Left forelimb (tissue), 1 donor: Measurements from ENCODE around the gene CTDP1.
A peak's percentile ranks its signal among the peaks of the same experiment; 100 is the strongest.

Experiments used
- DNase-seq: peaks from one replicate; pipeline ENCODE4 v3.0.0-alpha.2; 2018; ENCODE audit warnings: low spot score

Gene CTDP1

DNA sequence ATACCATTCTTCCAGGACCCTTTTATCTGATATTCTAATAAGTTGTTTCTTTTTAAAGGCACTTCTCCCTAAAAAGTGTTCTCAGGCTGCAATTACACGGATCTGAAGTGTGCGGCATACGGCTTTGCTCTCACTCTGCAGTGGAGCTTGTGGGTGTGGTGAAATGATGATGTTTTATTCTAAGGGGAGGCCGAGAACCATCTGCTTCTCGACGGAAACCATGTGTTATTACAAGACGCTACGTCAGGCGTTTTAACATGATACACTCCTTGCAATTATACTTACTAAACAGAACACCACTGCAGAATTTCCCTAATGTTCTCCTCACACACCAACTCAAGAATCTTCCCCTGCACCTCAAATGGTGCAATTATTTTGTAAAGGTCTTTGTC lies 34.9 kb upstream of the CTDP1 start:
- DNase-seq = no peak

DNA sequence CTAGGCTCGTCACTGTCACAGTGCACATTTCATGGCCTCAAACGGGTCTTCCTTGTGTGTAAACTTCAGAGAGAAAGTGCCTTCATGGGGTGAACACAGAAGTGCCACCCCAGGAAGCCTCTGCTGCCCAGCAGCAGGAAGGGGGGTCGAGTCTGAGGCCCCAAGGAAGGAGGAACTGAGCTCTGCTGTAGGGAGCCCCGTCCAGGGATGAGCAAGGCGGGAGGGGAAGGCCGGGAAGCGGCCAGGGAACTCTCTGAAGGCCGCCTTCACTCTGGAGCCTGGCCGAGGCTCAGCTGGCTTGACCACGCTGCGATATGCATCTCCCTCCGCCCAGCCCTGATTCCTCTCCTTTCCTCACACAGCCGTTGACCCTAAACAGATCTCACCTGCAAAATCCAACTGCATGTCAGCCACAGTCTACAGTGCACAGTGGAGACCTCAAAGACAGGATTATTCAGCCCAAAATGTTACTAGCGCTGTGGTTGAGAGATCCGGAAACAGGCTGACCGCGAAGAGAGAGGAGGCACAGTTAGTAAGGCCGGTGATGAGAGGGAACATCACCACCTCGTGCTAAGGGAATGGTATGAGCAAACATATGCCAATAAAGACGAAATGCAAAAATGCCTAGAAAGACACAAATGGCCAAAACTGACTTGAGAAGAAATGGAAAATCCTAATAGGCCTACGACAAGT lies 34.2 kb upstream of the CTDP1 start:
- DNase-seq = peak; percentile 57

DNA sequence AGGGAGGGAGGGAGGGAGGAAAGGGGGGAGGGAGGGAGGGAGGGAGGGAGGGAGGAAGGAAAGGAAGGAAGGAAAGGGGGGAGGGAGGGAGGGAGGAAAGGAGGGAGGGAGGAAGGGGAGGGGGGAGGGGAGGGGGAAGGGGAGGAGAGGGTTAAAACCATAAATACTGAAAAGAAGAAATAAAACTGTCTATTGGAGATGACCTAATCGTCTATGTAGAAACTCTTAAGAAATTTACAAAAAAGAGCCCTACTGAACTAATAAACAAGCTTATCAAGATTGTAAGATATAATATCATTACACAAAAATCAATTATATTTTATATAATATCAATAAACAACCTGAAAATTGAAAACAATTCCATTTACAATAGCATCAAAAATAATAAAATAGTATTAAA lies 32.3 kb upstream of the CTDP1 start:
- DNase-seq = no peak

- DNase-seq = peak; percentile 33
Measured at GRCh38 chr18:79650959-79651358, 28.6 kb upstream of the CTDP1 start.

GRCh38 chr18:79657342-79657996 lies 22.1 kb upstream of the CTDP1 start:
- DNase-seq = no peak

DNA sequence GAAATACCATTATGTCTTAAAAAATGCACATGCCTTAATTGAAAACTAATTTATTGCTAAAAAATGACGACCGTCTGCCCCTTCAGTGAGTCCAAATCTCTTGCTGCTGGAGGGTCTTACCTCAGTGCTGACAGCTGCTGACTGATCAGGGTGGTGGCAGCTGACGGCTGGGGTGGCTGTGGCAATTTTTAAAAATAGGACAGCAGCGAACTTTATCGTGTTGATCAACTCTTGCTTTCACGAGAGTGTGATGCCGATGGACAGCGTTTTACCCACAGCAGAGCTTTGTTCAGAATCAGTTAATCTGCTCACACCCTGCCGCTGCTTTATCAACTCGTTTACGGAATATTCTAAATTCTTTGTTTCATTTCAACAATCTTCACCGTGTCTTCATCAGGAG lies 21.2 kb upstream of the CTDP1 start:
- no peak for DNase-seq

DNA sequence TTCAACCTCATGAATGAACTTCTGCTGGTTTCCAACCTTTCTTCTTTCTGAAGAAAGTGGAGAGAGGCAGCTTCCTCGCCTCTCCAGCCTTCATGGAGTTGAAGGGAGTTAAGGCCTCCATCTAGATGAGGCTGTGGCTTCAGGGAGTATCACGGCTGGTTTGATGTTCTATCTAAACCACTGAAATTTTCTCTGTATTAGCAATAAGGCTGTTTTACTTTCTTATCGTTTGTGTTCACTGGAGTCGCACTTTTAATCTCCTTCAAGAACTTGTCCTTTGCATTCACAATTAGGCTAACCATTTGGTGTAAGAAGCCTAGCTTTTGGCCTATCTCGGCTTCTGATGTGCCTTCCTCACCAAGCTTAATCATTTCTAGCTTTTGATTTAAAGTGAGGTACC lies 19.9 kb upstream of the CTDP1 start:
- DNase-seq = no peak

GRCh38 chr18:79662034-79662433 lies 17.6 kb upstream of the CTDP1 start:
- DNase-seq = no peak

DNA sequence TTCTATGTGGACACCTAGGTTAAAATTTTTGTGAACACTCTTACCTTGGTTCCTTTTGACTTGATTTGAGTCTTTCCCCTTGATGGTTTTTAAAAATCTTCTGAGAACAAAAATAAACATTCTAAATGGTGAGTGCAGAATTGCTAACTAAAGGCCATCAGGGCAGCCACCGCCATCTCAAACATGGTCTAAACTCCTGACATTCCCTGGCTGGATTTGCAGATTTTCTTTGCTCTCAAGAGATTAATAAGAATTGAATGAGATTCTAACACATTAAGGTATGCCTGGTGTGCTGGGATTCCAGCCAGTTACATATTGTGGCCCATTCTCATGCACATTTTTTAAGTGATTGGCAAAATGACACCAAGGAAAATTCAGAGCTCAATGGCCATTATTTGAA lies 17.2 kb upstream of the CTDP1 start:
- DNase-seq = no peak

DNA sequence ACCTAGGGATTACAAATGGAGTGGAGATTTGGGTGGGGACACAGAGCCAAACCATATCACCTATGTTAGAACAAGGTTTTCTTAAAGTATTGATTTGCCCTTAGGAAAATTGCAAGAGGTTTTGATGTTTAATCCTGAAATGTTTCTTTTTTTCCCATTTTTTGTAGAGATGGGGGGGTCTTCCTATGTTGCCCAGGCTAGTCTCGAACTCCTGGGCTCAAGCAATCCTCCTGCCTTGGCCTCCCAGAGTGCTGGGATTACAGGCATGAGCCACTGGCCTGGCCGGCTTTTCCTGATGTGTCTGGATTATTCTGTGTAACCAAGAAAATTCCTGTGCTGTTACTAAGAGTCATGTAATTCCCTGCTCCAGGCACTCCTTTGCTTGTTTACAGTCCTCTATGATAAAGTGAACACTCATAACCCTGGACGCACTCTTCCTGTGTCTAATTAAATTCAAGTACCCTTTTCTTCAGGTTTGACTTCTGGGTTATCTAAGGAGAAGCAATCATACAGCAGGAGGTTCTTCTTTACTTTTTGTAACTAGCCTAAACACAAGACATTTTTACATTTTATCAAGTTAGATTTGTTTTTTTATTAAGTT lies 15.0 kb upstream of the CTDP1 start:
- no peak for DNase-seq

GRCh38 chr18:79668203-79668602 lies 11.4 kb upstream of the CTDP1 start:
- no peak for DNase-seq

DNA sequence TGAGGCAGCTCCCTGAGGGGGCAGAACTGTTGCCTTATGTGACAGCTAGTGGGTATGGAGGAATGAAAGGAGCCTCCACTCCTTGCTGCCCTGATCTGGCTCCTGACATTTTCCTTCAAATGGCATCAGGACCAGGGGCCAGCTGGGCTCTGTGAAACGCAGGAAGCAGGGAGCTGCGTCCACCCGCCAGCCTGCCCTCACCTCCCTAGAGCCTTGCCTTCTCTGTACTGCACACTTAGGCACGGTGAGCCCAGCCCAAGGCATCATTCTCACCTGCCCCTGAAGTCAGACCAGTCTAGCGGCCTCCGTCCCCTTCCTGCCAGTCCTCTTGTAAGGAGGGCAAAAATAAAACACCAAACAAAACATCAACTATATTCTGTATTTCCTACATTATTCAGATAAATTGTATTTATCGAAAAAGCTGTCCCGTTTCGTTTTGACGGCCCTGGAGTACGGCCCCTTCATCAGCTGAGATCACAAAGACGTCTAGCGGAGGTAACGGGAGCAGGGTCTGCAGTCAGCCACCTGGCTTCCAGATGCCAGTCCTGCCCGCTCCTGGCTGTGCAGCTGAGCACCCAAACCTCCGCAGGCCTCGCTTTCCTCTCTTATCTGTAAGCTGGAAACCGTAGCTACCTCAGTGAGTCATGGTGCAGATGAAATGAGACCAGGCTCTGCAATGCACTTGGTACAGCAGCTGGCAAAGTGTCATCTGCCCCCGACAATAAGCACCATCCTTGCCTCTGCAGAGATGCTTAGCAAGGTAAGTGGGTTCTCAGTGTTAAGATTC lies 6.9 kb upstream of the CTDP1 start:
- DNase-seq = no peak

DNA sequence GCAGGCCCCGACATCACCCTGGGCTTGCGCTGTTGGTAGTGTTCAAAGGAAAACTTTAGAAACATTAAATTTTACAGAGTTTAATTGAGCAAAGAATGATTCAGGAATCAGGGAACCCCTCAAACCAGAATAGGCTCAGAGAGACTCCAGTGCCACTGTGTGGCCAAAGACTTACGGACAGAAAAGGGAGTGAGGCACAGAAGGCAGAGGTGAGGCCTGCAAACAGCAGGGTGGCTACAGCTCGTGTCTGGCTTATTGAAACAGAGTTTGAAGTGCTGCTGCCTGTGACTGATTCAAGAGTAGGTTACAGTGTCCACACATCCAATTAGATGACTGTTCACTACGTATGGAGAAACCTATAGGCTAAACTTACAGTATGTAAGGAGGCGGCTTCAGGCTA lies 2.4 kb upstream of the CTDP1 start:
- no peak for DNase-seq

DNA sequence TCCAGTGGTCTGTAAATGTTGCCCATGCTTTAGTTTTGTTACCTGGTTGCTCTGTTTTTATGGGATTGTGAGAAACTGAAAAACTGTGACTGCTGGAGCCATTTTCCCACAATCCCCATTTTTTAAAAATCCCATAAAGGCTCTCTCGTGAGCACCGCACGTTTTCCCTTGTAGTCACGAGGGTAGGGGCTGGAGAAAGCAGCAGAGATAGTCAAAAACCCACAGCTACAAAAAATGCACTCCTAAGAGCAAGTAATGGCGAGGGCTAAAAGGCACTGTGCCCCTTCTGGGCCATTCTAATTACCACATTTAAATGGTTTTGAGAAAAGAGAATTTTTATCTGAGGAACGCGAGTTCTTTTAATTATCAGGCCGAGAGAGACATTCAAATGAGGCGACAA lies 1.8 kb upstream of the CTDP1 start:
- no peak for DNase-seq

DNA sequence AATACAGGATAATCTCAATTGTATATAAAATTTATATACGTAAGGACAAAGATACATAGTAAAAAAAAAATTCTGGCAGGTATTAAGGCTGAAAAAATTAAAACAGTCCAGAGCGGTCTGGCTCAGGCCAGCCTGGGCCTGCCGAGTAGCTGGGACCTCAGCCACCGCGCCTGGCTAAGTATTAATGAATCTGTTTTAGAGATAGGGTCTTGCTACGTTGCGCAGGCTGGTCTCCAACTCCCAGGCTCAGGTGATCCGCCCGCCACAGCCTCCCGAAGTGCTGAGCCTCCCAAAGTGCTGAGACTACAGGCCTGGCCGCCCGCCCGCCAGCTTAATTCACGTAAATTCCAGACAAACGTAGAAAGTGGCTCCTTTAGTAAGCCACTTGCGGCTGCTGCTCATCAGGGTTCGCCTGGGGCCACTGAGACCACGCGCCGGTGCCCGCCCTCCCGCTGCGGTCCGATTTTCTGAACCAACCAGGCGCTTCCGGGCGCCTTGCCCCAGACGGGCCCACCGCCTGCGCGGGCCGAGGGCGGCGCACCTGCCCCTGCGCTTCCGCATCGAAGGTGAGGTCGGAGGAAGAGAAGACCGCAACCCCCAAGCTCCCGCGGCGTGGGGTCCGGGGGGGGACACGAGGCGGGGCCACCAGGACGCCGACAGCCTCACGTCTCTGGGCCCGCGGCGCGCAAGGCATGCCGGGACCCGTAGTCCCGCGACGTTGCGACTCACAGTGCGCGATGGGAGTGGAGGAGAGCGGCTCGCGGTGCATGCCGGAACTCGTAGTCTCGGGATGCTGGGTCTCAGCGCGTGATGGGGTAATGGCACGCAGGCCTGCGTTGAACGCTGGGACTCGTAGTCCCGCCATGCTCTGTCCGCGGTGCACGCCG lies 695 bp upstream of the CTDP1 start:
- DNase-seq = no peak

- no peak for DNase-seq
Measured at GRCh38 chr18:79680100-79680879, 687 bp downstream of the CTDP1 start.

- DNase-seq = no peak
Measured at GRCh38 chr18:79680891-79681339, 1.3 kb downstream of the CTDP1 start.

DNA sequence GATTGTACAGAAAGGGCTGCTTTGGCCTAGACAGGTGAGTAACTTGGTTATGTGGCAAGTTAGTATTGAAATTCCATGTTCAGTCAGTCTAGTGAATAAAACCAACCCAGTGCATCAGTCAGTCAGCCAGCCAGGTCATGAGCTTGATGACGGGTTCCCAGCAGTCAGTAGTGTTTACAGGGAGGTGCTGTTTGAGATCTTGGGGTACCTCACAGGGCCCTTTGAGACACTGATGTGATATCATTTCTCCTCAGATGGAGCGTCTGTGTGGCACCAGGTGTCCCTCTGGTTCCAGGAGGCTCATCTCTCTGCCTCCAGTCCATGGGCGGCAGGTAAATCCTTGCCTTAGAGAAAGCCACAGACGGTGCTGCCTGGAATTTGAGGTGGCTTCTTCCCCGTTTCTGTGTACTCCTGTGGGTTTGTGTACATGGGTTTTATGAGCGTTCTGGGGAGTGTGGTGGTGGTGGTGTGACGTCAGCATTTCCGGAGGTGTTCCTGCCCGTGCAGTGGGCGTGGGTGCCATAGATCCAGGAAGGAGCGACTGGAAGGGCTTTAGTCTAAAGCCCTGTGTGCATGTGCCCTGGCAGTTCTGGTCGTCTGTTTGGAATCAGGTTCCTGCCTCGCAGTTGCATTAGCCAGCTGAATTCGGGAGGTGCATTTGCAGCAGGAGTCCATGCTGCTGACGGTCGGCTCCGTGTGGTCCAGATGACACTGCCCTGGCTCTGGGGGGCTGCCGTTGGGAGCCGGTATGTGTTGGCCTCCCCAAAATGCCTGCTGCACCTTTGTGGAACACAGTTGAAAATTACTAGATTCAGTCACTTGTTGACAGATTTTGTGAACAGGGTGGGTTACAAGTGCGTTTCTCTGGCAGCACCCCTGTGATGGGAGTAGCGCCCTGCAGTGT lies 2.1 kb downstream of the CTDP1 start:
- DNase-seq = no peak

DNA sequence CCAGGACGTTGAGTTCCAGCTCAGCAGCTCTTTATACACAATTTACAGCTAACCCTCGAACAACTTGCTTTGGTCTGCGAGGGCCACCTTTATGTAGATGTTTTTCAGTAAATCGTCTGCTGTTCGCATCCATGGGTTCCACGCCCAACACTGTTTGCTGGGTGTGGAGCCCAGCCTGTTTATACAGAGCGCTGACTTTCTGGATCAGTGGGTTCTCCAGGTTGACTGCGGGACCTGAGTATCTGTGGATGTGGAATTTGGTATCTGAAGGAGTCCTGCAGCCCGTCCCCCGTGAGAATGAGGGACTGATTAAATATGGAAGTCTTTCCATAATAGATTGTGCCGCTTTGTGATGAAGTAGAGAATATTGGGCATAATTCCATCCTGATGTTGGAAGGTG lies 2.9 kb downstream of the CTDP1 start:
- no peak for DNase-seq
